Astrocyte (in vitro differentiated cells and primary cell): ENCODE data around the gene PACS2. TPM values are rescaled to one million over a fixed set of nuclear protein-coding genes. Genes with fewer than 3 reads are reported as not detected.

Source experiments
- DNase-seq: peaks from one replicate; pipeline ENCODE4 v3.0.0-alpha.2; 2010; ENCODE audit warnings: low read depth
- FAIRE-seq: peaks from 2 replicates; lab custom pipeline; 2011; peaks lifted over from hg19 to GRCh38; lab: Jason Lieb, UNC
- H2AFZ ChIP-seq: 2 replicates; pipeline ENCODE4 v1.6.0; 2012; ENCODE audit warnings: low read depth, low read length, inconsistent platforms
- H3K27ac ChIP-seq: 2 replicates; pipeline ENCODE4 v1.5.1; 2011; ENCODE audit warnings: low read depth, low read length, inconsistent platforms
- H3K27me3 ChIP-seq: 2 replicates; pipeline ENCODE4 v1.6.0; 2011; ENCODE audit warnings: low read length, inconsistent platforms; ENCODE audit not compliant: insufficient read depth
- H3K36me3 ChIP-seq: 2 replicates; pipeline ENCODE4 v1.5.1; 2011; ENCODE audit warnings: low read length, inconsistent platforms; ENCODE audit not compliant: insufficient read depth
- H3K4me1 ChIP-seq: 2 replicates; pipeline ENCODE4 v1.5.1; 2011; ENCODE audit warnings: low read length, inconsistent platforms; ENCODE audit not compliant: insufficient read depth
- H3K4me2 ChIP-seq: 2 replicates; pipeline ENCODE4 v1.6.0; 2012; ENCODE audit warnings: low read length, inconsistent platforms
- H3K4me3 ChIP-seq: 2 replicates; pipeline ENCODE4 v1.5.1; 2011; ENCODE audit warnings: low read depth, mild to moderate bottlenecking, low read length, inconsistent platforms; ENCODE audit not compliant: insufficient read depth
- H3K79me2 ChIP-seq: 2 replicates; pipeline ENCODE4 v1.6.0; 2012; ENCODE audit warnings: mild to moderate bottlenecking, low read length, inconsistent platforms; ENCODE audit not compliant: insufficient read depth
- H3K9ac ChIP-seq: 2 replicates; pipeline ENCODE4 v1.6.0; 2012; ENCODE audit warnings: mild to moderate bottlenecking, low read length, inconsistent platforms
- H3K9me3 ChIP-seq: 2 replicates; pipeline ENCODE4 v1.5.1; 2012; ENCODE audit warnings: low read depth, mild to moderate bottlenecking, low read length, inconsistent platforms; ENCODE audit not compliant: insufficient read depth
- H4K20me1 ChIP-seq: 2 replicates; pipeline ENCODE4 v1.6.0; 2012; ENCODE audit warnings: low read length, inconsistent platforms; ENCODE audit not compliant: insufficient read depth
- H3K27ac Mint-ChIP-seq: one replicate; pipeline ENCODE4 v1.8.0; 2021; ENCODE audit warnings: mild to moderate bottlenecking, mixed read lengths; ENCODE audit not compliant: unreplicated experiment
- H3K27me3 Mint-ChIP-seq: one replicate; pipeline ENCODE4 v1.8.0; 2021; ENCODE audit warnings: low read depth, mixed read lengths; ENCODE audit not compliant: unreplicated experiment
- H3K36me3 Mint-ChIP-seq: one replicate; pipeline ENCODE4 v1.8.0; 2021; ENCODE audit warnings: low read depth, mixed read lengths; ENCODE audit not compliant: unreplicated experiment
- H3K4me1 Mint-ChIP-seq: one replicate; pipeline ENCODE4 v1.8.0; 2021; ENCODE audit warnings: low read depth, mixed read lengths; ENCODE audit not compliant: unreplicated experiment
- H3K4me3 Mint-ChIP-seq: one replicate; pipeline ENCODE4 v1.8.0; 2021; ENCODE audit warnings: mild to moderate bottlenecking, moderate library complexity, mixed read lengths; ENCODE audit not compliant: unreplicated experiment
- H3K9me3 Mint-ChIP-seq: one replicate; pipeline ENCODE4 v1.8.0; 2021; ENCODE audit warnings: mild to moderate bottlenecking, mixed read lengths; ENCODE audit not compliant: unreplicated experiment
- CTCF ChIP-seq: IDR thresholded peaks from 2 replicates; pipeline ENCODE4 v1.5.1; 2011; ENCODE audit warnings: low read depth, mild to moderate bottlenecking, inconsistent platforms, low read length, moderate library complexity; ENCODE audit not compliant: insufficient read depth
- EZH2 ChIP-seq: IDR thresholded peaks from 2 replicates; pipeline ENCODE4 v1.6.1; 2012; ENCODE audit warnings: mild to moderate bottlenecking, low read length, inconsistent platforms; ENCODE audit not compliant: insufficient read depth
- total RNA-seq: library from RNA; stranded (reverse); gene quantifications from 2 replicates; pipeline ENCODE4 v1.2.1, GENCODE V29; 2021

The PACS2 gene
- total RNA-seq, 1 donor from 2014 or later, result 51.0 TPM

- Mint-ChIP-seq H3K36me3 (peaks cover 6% of the 10 kb centered on the region), H3K4me1 (peaks cover 4% of the 10 kb centered on the region), H3K27ac (no peak overlapping the region), H3K27me3 (no peaks in the 10 kb centered on the region), H3K4me3 (no peak overlapping the region), H3K9me3 (no peaks in the 10 kb centered on the region)
- no peak for TF ChIP-seq CTCF
- no peak for TF ChIP-seq EZH2
- H2AFZ ChIP-seq, result no peak overlapping the region
- no peak overlapping the region for H3K27ac ChIP-seq
- H3K79me2 ChIP-seq, result no peaks in the 10 kb centered on the region
- no peaks in the 10 kb centered on the region for H3K9me3 ChIP-seq
- H3K27me3 ChIP-seq, result no peaks in the 10 kb centered on the region
- DNase-seq (no peak), FAIRE-seq (no peak)
- H3K36me3 ChIP-seq, result peaks cover 2% of the 10 kb centered on the region
- H3K4me1 ChIP-seq, result peaks cover 2% of the 10 kb centered on the region
- H3K4me3 ChIP-seq, result no peak overlapping the region
- no peak overlapping the region for H3K9ac ChIP-seq
- no peak overlapping the region for H3K4me2 ChIP-seq
- peaks cover 6% of the 10 kb centered on the region for H4K20me1 ChIP-seq
Observed at GRCh38 chr14:105380756-105381155, 66.2 kb downstream of the PACS2 start.

GRCh38 chr14:105381446-105382342 is 67.1 kb downstream of the PACS2 start:
- Mint-ChIP-seq H3K9me3 (no peaks in the 10 kb centered on the region), H3K27me3 (no peaks in the 10 kb centered on the region), H3K27ac (no peak overlapping the region), H3K4me3 (no peak overlapping the region), H3K36me3 (peaks cover 4% of the 10 kb centered on the region), H3K4me1 (no peaks in the 10 kb centered on the region)
- H4K20me1 ChIP-seq, result peaks cover 6% of the 10 kb centered on the region
- FAIRE-seq (no peak), DNase-seq (no peak)
- no peak overlapping the region for H3K27ac ChIP-seq
- no peaks in the 10 kb centered on the region for H3K4me1 ChIP-seq
- no peak overlapping the region for H3K4me2 ChIP-seq
- TF ChIP-seq CTCF (no peak), EZH2 (no peak)
- H3K9me3 ChIP-seq, result no peaks in the 10 kb centered on the region
- no peaks in the 10 kb centered on the region for H3K27me3 ChIP-seq
- no peak overlapping the region for H3K9ac ChIP-seq
- H3K79me2 ChIP-seq, result no peaks in the 10 kb centered on the region
- no peak overlapping the region for H2AFZ ChIP-seq
- no peak overlapping the region for H3K4me3 ChIP-seq
- H3K36me3 ChIP-seq, result peaks cover 2% of the 10 kb centered on the region
